NB4 (cell line): ENCODE results near the gene OR8D1.

Experiments used
- CTCF ChIP-seq: IDR thresholded peaks from one replicate; pipeline ENCODE4 v1.5.1; 2012; ENCODE audit warnings: low read depth, low read length
- MAX ChIP-seq: IDR thresholded peaks from 2 replicates; pipeline ENCODE4 v1.6.1; 2011; ENCODE audit warnings: low read depth, low read length
- POLR2A ChIP-seq: IDR thresholded peaks from 2 replicates; pipeline ENCODE4 v1.6.1; 2011; ENCODE audit warnings: mild to moderate bottlenecking; ENCODE audit not compliant: insufficient read length; ENCODE audit errors: extremely low read depth

GRCh38 chr11:124277804-124278203, 35.9 kb downstream of the OR8D1 start:
- TF ChIP-seq CTCF (peak; percentile 22), POLR2A (no peak), MAX (no peak)
